Measurements from ENCODE around the gene DDOST. TPM values are rescaled to one million over a fixed set of nuclear protein-coding genes. Genes with fewer than 3 reads are reported as not detected.

Gene DDOST
- total and polyA plus RNA-seq, 10 of the 15 experiments (the other 5 are each of a cell fraction or from before 2014, with no cell fraction given) = 100 to 274 (median 201) TPM

DNA sequence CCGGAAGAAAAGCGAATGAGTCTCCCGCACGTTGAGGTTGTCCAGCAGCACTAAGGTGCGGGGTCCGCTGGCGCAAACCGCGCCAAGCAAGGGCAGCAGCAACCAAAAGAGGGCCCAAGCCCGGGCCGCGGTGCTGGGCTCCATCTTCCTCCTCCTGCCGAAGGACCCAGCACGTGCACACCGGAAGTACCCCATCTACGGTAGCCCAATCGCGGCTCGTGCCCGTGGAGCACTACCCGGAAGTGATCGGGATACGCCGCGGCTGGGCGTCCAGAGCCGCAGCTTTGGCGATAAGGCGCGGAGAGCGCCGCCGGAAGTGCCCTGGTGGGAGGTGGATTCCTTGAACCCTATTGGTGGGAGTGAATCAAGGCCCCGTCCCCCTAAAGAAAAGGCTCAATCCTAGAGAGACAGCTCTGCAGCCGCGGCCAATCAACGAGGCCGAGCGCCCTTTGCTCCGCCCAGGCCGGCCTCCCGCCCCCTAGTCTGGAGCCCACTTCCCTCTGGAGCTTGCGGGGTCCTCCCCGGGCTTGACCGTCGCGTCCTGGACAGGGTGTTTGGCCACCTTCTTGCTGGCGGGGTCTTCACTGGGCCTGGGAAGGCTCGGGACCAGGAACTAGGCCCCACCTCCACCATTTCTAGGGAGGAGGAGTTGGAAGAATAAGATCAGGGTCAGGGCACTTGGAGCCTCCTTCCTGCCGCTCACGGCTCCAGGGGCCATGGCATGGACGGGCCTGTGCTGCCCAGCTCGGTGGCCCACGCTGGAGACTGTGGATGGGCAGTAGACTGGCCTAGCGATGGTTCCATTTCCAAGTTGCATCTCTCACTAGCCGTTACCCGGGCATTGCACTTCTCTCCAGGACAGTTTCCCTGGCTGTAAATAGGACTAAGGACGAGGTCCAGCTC is at the start of gene DDOST (continued):
- TF ChIP-seq NFIC (IDR thresholded peaks at IDR 0.05; ENCODE audit: low read depth, low read length) = no peak
- no peak for TF ChIP-seq RAD51 (IDR thresholded peaks at IDR 0.05)
- no peak for TF ChIP-seq MTA3 (IDR thresholded peaks at IDR 0.05; ENCODE audit: borderline replicate concordance, low read length)
- no peak for TF ChIP-seq PML (IDR thresholded peaks at IDR 0.05; ENCODE audit: low read length)
- TF ChIP-seq NBN (IDR thresholded peaks at IDR 0.05) = 0 out of 2 replicates have a peak, but pooled peaks have one; percentile 7
- TF ChIP-seq, protein P1, sequence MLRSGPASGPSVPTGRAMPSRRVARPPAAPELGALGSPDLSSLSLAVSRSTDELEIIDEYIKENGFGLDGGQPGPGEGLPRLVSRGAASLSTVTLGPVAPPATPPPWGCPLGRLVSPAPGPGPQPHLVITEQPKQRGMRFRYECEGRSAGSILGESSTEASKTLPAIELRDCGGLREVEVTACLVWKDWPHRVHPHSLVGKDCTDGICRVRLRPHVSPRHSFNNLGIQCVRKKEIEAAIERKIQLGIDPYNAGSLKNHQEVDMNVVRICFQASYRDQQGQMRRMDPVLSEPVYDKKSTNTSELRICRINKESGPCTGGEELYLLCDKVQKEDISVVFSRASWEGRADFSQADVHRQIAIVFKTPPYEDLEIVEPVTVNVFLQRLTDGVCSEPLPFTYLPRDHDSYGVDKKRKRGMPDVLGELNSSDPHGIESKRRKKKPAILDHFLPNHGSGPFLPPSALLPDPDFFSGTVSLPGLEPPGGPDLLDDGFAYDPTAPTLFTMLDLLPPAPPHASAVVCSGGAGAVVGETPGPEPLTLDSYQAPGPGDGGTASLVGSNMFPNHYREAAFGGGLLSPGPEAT (IDR thresholded peaks at IDR 0.05; ENCODE audit: low read depth) = peak; percentile 52
- TF ChIP-seq BCL11A (IDR thresholded peaks at IDR 0.05; ENCODE audit: low read depth, low read length) = no peak
- TF ChIP-seq WRNIP1 (IDR thresholded peaks at IDR 0.05; ENCODE audit: borderline replicate concordance, low read depth, low read length) = no peak
- no peak for TF ChIP-seq SMC3 (IDR thresholded peaks at IDR 0.05; ENCODE audit: borderline replicate concordance, low read length)
- TF ChIP-seq HCFC1 (IDR thresholded peaks at IDR 0.05; ENCODE audit: low read length) = peak; percentile 63
- TF ChIP-seq ZNF24 (IDR thresholded peaks at IDR 0.05) = no peak
- TF ChIP-seq CTCF (IDR thresholded peaks at IDR 0.05 in 2 of 3, conservative IDR thresholded peaks at IDR 0.05 in 1 of 3; ENCODE audit: control insufficient read depth in 2 of 3, extremely low read depth in 1 of 3, insufficient read depth in 1 of 3, low read depth in 3 of 3, low read length in 3 of 3) = peak; percentile 41 to 52 (median 45)
- no peak for TF ChIP-seq IKZF2 (IDR thresholded peaks at IDR 0.05)
- no peak for TF ChIP-seq MEF2B (IDR thresholded peaks at IDR 0.05; ENCODE audit: partially characterized antibody, poor library complexity, severe bottlenecking)
- TF ChIP-seq BACH1 (IDR thresholded peaks at IDR 0.05; ENCODE audit: borderline replicate concordance) = peak; percentile 63; the same call in 1 of the 2 replicates
- no peak for TF ChIP-seq TCF3 (IDR thresholded peaks at IDR 0.05; ENCODE audit: borderline replicate concordance, insufficient read depth, low read depth, low read length)
- no peak for TF ChIP-seq ZNF274 (IDR thresholded peaks at IDR 0.05; ENCODE audit: insufficient read depth, insufficient read length)
- TF ChIP-seq LARP7 (IDR thresholded peaks at IDR 0.05) = 0 out of 2 replicates have a peak, but pooled peaks have one; percentile 34
- no peak for TF ChIP-seq SUPT20H (IDR thresholded peaks at IDR 0.05; ENCODE audit: borderline replicate concordance, control insufficient read depth, low read depth, low read length)
- TF ChIP-seq TCF12 (IDR thresholded peaks at IDR 0.05; ENCODE audit: low read depth, low read length) = 0 out of 2 replicates have a peak, but pooled peaks have one; percentile 50
- TF ChIP-seq SKIL (IDR thresholded peaks at IDR 0.05; ENCODE audit: low read depth, poor library complexity, severe bottlenecking) = no peak
- no peak for TF ChIP-seq HSF1 (IDR thresholded peaks at IDR 0.05; ENCODE audit: low read depth, low read length)
- TF ChIP-seq NFXL1 (IDR thresholded peaks at IDR 0.05; ENCODE audit: borderline replicate concordance) = no peak
- TF ChIP-seq CBFB (IDR thresholded peaks at IDR 0.05; ENCODE audit: low read depth) = peak; percentile 37; the same call in 1 of the 2 replicates
